ENCODE data around the gene CMBL. TPM values are rescaled to one million over a fixed set of nuclear protein-coding genes. Genes with fewer than 3 reads are reported as not detected.

Gene CMBL
- total RNA-seq, 1 experiment from 2014 or later: 43.2 TPM

- no peak overlapping the region for H3K27ac ChIP-seq (ENCODE audit: low read length)
- no peaks in the 10 kb centered on the region for H3K27me3 ChIP-seq (ENCODE audit: control insufficient read depth, insufficient read depth, low read length)
- BruUV-seq (replicated peaks): no TSS peak
- TF ChIP-seq REST (IDR thresholded peaks at IDR 0.05; ENCODE audit: insufficient read depth in 1 of 2, low read depth in 2 of 2, low read length in 1 of 2) (no peak), SIN3A (IDR thresholded peaks at IDR 0.05; ENCODE audit: borderline replicate concordance, insufficient read depth, low read depth, low read length) (no peak), POLR2AphosphoS5 (IDR thresholded peaks at IDR 0.05; ENCODE audit: low read depth, low read length) (no peak), TCF7L2 (IDR thresholded peaks at IDR 0.05; ENCODE audit: low read depth, low read length) (no peak)
- TF ChIP-seq, protein P1, sequence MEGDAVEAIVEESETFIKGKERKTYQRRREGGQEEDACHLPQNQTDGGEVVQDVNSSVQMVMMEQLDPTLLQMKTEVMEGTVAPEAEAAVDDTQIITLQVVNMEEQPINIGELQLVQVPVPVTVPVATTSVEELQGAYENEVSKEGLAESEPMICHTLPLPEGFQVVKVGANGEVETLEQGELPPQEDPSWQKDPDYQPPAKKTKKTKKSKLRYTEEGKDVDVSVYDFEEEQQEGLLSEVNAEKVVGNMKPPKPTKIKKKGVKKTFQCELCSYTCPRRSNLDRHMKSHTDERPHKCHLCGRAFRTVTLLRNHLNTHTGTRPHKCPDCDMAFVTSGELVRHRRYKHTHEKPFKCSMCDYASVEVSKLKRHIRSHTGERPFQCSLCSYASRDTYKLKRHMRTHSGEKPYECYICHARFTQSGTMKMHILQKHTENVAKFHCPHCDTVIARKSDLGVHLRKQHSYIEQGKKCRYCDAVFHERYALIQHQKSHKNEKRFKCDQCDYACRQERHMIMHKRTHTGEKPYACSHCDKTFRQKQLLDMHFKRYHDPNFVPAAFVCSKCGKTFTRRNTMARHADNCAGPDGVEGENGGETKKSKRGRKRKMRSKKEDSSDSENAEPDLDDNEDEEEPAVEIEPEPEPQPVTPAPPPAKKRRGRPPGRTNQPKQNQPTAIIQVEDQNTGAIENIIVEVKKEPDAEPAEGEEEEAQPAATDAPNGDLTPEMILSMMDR (IDR thresholded peaks at IDR 0.05): no peak
- intact Hi-C loops (cut with micrococcal nuclease; ENCODE audit: unreplicated experiment): no loop called here
- no peak overlapping the region for H3K4me3 ChIP-seq (ENCODE audit: low read depth in 2 of 2, low read length in 2 of 2)
- H3K4me1 ChIP-seq (ENCODE audit: control insufficient read depth, insufficient read depth, low read length): peaks cover 13% of the 10 kb centered on the region; the same call in 1 of the 2 replicates
- POLR2A ChIA-PET: no interaction called here
- CTCF ChIA-PET: no interaction called here
- no peaks in the 10 kb centered on the region for H3K36me3 ChIP-seq (ENCODE audit: control insufficient read depth, insufficient read depth, low read length)
- DNase-seq (ENCODE audit: low read depth, low spot score) (no peak), ATAC-seq (no peak)
- in situ Hi-C loops (cut with HindIII; ENCODE audit: low pct_unique_long_range_greater_than_20kb, low sequenced_read_pairs): no loop called here
- H3K9me3 ChIP-seq (ENCODE audit: control insufficient read depth, insufficient read depth, low read depth, low read length): no peaks in the 10 kb centered on the region
These were observed 17.7 kb downstream of the CMBL start for GRCh38 chr5:10289991-10290390.

GRCh38 chr5:10289353-10289752, 18.3 kb downstream of the CMBL start:
- in situ Hi-C loops (cut with HindIII; ENCODE audit: low pct_unique_long_range_greater_than_20kb, low sequenced_read_pairs): no loop called here
- Histone ChIP-seq H3K36me3 (ENCODE audit: control insufficient read depth, insufficient read depth, low read length) (no peaks in the 10 kb centered on the region), H3K9me3 (ENCODE audit: control insufficient read depth, insufficient read depth, low read depth, low read length) (no peaks in the 10 kb centered on the region), H3K4me1 (ENCODE audit: control insufficient read depth, insufficient read depth, low read length) (peaks cover 14% of the 10 kb centered on the region; the same call in 1 of the 2 replicates), H3K27me3 (ENCODE audit: control insufficient read depth, insufficient read depth, low read length) (no peaks in the 10 kb centered on the region), H3K4me3 (ENCODE audit: low read depth in 2 of 2, low read length in 2 of 2) (no peak overlapping the region), H3K27ac (ENCODE audit: low read length) (no peak overlapping the region; the same call in 1 of the 2 replicates)
- POLR2A ChIA-PET: no interaction called here
- intact Hi-C loops (cut with micrococcal nuclease; ENCODE audit: unreplicated experiment): no loop called here
- TF ChIP-seq REST (IDR thresholded peaks at IDR 0.05; ENCODE audit: insufficient read depth in 1 of 2, low read depth in 2 of 2, low read length in 1 of 2) (no peak), TCF7L2 (IDR thresholded peaks at IDR 0.05; ENCODE audit: low read depth, low read length) (no peak), SIN3A (IDR thresholded peaks at IDR 0.05; ENCODE audit: borderline replicate concordance, insufficient read depth, low read depth, low read length) (no peak), POLR2AphosphoS5 (IDR thresholded peaks at IDR 0.05; ENCODE audit: low read depth, low read length) (no peak)
- TF ChIP-seq, protein P1 (IDR thresholded peaks at IDR 0.05): no peak
- BruUV-seq (replicated peaks): no TSS peak
- CTCF ChIA-PET: no interaction called here
- peak; percentile 48; the same call in 1 of the 2 replicates for ATAC-seq
- no peak for DNase-seq (ENCODE audit: low read depth, low spot score)
